BJ (cell line): Measurements from ENCODE around the gene ERBB2. TPM values are rescaled to one million over a fixed set of nuclear protein-coding genes. Genes with fewer than 3 reads are reported as not detected.

Experiments
- CTCF ChIA-PET: fragments of 350-600 bp; formaldehyde crosslinking; extraction: SDS; loops from one replicate; lab custom pipeline; 2021; ENCODE audit warnings: antibody characterized with exemption, inconsistent platforms; lab: Yijun Ruan, JAX
- POLR2A ChIA-PET: fragments of 300-600 bp; sonication (Branson Sonifier 250); formaldehyde crosslinking; extraction: SDS; loops from one replicate; lab custom pipeline; 2021; ENCODE audit warnings: antibody characterized with exemption; lab: Charles Lee
- DNase-seq: peaks from one replicate; pipeline ENCODE4 v3.0.0-alpha.2; 2011; ENCODE audit warnings: low read depth
- H3K27me3 ChIP-seq: 2 replicates; pipeline ENCODE4 v1.6.0; 2011; ENCODE audit warnings: low read length; ENCODE audit not compliant: control insufficient read depth, insufficient read depth
- H3K36me3 ChIP-seq: 2 replicates; pipeline ENCODE4 v1.5.1; 2011; ENCODE audit warnings: low read length; ENCODE audit not compliant: control insufficient read depth, insufficient read depth
- H3K4me3 ChIP-seq: 2 replicates; pipeline ENCODE4 v1.5.1; 2011; ENCODE audit warnings: low read depth, mild to moderate bottlenecking, control low read depth, low read length
- CTCF ChIP-seq: IDR thresholded peaks from 2 replicates; pipeline ENCODE4 v1.5.1; 2011; ENCODE audit warnings: low read depth, mild to moderate bottlenecking, control low read depth, inconsistent platforms, low read length, moderate library complexity; ENCODE audit not compliant: insufficient read depth
- polyA plus RNA-seq: library from polyadenylated mRNA; depleted of rRNA; stranded (reverse); fragments of >200 nt; gene quantifications from 2 replicates; pipeline ENCODE4 v1.2.3, GENCODE V29; 2011

ERBB2 gene
- polyA plus RNA-seq, 1 experiment: 35.4 TPM

DNA sequence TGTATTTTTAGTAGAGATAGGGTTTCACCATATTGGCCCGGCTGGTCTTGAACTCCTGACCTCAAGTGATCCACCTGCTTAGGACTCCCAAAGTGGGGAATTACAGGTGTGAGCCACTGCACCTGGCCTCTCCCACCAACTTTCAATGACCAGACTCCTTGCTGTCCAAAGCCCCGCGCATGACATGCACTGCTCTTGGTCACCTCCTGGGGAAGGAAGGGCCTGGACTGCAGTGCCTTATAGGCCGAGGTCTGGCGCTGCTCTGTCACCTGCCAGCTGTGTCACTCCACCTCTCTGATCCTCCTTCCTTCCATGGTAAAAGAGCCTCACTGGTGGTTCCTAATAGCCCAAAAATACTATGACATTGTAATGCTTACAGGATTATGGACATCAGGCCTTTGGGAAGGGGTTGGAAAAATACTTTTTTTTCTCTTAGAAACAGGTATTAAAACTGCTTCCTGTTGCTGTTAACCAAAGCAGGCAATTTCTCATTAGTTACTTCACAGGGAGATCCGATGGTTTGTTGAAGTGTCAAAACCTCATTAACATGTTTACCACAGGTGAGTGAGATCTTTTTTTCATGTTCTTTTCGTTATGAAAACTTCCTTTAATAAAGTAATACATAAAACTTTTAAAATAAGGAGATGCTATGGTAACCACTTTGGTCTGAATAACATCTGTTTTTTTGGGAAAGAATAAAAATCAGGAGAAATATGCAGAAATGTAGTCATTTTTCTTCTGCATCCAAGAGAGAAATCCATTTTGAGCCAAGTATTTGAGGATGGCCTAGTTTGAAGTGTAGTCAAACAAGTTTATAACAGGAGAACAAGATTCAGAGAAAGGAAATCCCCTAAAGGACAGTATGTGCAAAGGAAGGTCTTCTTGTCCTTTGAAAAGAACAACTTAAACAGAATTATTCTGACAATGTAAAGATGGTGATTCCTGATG is 73.4 kb downstream of the ERBB2 start:
- no peak for TF ChIP-seq CTCF
- no peak overlapping the region for H3K4me3 ChIP-seq
- no peak for DNase-seq
- H3K27me3 ChIP-seq: peaks cover 24% of the 10 kb centered on the region
- POLR2A ChIA-PET: no interaction called here
- CTCF ChIA-PET: no interaction called here
- no peaks in the 10 kb centered on the region for H3K36me3 ChIP-seq

- H3K4me3 ChIP-seq: no peak overlapping the region
- H3K27me3 ChIP-seq: peaks cover 23% of the 10 kb centered on the region
- no peak for DNase-seq
- POLR2A ChIA-PET: no interaction called here
- no peak for TF ChIP-seq CTCF
- no peaks in the 10 kb centered on the region for H3K36me3 ChIP-seq
- CTCF ChIA-PET: no interaction called here
These were observed 74.2 kb downstream of the ERBB2 start for GRCh38 chr17:39774047-39774446.

GRCh38 chr17:39775031-39775430 is 75.2 kb downstream of the ERBB2 start:
- POLR2A ChIA-PET: no interaction called here

DNA sequence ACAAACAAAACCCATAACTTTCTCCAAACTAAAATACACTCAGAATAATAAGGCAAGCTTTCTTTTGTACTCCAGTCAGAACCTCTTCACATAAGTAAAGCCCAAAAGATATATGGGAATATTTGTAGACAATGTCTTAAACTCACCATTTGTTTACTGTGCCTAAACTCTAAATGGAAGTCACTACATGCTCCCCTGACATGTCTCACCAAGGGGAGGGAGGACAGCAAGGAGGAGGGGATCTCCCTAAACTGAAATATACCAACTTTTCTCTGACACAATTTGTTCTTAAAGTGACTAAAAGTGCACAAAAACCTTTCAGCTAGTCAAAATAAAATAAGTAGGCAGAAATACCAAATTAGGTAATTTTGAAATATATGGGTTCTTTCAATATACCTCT is 76.4 kb downstream of the ERBB2 start:
- ChIA-PET CTCF (no interaction called here), POLR2A (no interaction called here)
- no peak for DNase-seq
- H3K36me3 ChIP-seq: no peaks in the 10 kb centered on the region
- peaks cover 24% of the 10 kb centered on the region for H3K27me3 ChIP-seq
- no peak overlapping the region for H3K4me3 ChIP-seq
- no peak for TF ChIP-seq CTCF

More at GRCh38 chr17:39775031-39775430, 75.2 kb downstream of the ERBB2 start:
- no peak for TF ChIP-seq CTCF
- Histone ChIP-seq H3K4me3 (no peak overlapping the region), H3K36me3 (no peaks in the 10 kb centered on the region), H3K27me3 (peaks cover 23% of the 10 kb centered on the region)
- CTCF ChIA-PET: no interaction called here
- DNase-seq: no peak

DNA sequence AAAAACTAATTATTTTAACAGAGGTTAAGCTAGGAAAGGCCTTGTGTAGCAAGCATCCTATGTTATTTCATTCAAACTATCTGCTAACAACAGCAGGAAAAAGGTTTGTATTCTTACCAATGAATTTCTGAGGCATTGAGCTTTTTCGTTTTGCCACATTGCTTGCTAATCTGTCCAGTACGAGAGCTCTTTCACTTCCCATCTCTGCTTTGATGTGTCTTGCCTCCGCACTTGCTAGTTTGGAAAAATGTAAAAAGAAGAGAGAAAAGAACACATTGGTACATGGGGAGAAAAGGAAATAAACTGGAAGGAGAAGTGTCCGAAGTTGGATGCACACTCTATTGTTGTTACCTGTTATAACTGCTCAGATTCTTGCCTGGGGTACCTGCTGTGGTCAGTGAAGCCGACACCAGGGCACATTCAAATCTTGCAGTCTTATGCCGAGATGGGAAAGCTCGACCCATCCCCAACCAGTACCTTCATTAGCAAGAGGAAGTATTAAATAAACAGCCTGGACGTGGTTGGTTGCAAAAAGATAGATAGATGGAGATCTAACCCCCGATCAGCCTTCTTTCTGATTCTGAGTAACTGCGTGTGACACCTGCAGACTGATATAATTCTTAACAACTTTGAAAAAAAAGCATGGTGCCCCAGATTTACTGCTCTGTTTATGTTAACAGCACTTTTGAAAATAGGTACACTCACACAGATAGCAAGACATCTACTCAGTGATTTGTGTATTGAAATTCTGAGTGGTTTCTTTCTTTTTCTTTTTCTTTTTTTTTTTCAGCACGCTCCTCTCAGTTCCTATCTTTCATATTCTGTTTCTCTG is 77.9 kb downstream of the ERBB2 start:
- TF ChIP-seq CTCF: no peak
- no peak for DNase-seq
- ChIA-PET POLR2A (no interaction called here), CTCF (interaction anchor here (1.4 kb wide), 1 partner anchor 156 kb away, joined by 4 read pairs; no protein-coding TSS in a partner anchor)
- H3K27me3 ChIP-seq: peaks cover 29% of the 10 kb centered on the region
- H3K36me3 ChIP-seq: no peaks in the 10 kb centered on the region
- no peak overlapping the region for H3K4me3 ChIP-seq
